ENCODE measurements around the gene MATR3.

MATR3 gene

DNA sequence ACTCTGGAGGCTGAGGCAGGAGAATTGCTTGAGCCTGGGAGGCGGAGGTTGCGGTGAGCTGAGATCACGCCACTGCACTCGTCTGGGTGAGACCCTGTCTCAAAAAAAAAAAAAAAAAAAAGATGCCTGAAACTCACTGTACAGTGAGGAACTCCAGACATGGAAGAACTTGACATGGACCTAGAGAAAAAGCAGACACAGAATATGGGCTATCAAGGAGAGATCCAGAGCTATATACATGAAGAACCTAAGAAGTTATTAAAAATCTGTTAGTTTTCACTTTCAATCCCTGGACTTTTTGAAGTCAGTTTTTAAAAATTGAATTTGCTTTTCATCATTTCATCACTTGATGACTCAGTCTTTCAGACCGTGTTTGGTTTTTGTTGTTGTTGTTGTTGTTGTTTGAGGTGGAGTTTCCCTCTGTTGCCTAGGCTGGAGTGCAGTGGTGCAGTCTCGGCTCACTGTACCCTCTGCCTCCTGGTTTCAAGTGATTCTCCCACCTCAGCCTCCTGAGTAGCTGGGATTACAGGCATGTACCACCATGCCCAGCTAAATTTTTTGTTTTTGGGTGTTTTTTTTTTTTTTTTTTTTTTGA, 68.4 kb downstream of the MATR3 start:
- no peak for DNase-seq

DNA sequence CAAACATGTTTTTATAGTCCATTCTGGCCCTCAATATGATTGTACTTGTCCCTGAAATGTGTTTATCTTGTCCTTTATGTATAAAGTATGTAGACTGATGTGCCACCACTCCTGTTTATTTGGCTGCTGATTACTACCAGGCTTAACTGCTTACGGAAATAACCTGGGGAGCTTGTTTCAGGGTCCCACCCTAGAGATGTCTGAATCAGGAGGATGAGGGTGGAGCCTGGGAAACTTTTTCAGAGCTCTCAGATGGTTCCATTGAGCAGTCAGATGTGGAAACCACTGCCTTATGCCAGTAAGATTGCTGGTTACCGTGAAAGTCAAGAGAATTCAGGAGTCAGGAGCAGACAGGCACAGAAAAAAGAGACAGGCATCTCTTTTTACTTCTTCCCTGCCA, 70.4 kb downstream of the MATR3 start:
- no peak for DNase-seq

GRCh38 chr5:139364466-139364865, 70.9 kb downstream of the MATR3 start:
- no peak for DNase-seq

- DNase-seq, result no peak
Observed at GRCh38 chr5:139368613-139369012, 75.1 kb downstream of the MATR3 start.

GRCh38 chr5:139369181-139369580, 75.6 kb downstream of the MATR3 start:
- no peak for DNase-seq

GRCh38 chr5:139371482-139372435, 78.2 kb downstream of the MATR3 start:
- no peak for DNase-seq

- DNase-seq, result no peak
Observed at GRCh38 chr5:139374909-139375308, 81.4 kb downstream of the MATR3 start.

DNA sequence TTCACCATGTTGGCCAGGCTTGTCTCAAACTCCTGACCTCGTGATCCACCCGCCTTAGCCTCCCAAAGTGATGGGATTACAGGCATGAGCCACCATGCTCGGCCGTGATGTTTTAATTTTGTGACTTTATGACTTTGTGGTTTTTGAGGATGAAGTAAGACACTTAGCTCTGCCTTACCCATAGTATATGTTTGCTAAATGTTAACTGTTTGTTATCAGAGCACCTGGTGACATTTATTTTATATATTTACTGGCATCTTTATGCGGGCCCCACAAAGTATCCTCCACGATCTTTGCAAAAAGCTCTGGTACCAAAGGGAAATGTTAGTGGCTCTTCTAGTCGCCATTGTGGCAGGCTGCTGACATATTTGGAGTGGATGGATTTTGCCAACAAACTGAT, 82.8 kb downstream of the MATR3 start:
- DNase-seq, result no peak

- DNase-seq, result no peak
Observed at GRCh38 chr5:139377226-139377625, 83.7 kb downstream of the MATR3 start.

DNA sequence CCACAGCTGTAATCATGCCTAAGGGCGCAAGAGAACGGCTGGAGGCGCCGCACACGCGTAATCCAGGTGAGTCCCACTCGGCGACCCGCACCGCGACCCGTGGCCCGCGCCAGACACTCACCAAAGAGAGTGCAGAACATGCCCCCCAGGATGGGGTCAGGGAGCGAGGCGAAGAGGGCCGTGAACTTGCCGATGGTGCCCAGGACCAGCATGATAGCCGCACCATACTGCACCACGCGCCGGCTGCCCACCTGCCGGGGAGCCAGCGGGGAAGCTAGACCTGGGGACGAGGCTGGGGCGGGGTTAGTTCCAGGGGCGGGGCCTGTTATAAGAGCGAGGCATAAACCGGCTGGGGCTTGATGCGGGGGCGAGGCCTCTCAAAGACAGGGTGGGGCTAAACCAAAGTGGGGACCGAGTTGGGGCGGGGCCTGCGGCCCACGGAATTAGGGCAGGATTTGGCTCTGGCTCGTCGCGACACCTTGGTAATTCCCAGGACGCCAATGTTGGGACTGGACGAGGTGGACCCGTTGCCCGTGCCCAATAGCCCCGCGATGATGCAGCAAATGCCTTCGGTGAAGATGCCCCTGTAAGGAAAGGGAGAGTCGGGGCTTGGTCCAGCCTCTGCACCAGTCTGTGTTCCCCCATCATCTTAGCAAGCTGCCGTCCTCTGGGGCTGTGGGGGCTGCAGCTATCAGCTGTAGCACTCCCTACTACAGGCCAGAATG, 84.7 kb downstream of the MATR3 start:
- no peak for DNase-seq

DNA sequence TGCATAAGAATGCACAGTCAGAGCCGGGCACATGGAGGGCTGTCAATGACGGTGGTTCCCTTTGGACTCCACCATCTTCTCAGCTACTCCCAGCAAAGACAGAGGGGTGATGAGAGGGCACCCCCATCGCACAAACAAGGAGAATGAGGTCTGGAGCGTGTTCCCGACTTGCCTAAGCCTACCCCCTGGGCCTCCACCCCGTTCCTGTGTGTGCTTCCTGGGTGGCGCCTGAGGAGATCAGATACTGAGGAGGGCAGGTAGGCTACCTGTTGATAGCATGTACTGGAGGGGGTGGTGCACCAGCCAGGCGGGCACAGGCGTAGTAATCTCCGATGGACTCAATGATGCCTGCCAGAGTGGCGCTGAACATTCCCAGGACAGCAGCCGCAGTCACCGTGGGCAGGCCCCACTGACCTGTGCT, 85.4 kb downstream of the MATR3 start:
- no peak for DNase-seq

DNA sequence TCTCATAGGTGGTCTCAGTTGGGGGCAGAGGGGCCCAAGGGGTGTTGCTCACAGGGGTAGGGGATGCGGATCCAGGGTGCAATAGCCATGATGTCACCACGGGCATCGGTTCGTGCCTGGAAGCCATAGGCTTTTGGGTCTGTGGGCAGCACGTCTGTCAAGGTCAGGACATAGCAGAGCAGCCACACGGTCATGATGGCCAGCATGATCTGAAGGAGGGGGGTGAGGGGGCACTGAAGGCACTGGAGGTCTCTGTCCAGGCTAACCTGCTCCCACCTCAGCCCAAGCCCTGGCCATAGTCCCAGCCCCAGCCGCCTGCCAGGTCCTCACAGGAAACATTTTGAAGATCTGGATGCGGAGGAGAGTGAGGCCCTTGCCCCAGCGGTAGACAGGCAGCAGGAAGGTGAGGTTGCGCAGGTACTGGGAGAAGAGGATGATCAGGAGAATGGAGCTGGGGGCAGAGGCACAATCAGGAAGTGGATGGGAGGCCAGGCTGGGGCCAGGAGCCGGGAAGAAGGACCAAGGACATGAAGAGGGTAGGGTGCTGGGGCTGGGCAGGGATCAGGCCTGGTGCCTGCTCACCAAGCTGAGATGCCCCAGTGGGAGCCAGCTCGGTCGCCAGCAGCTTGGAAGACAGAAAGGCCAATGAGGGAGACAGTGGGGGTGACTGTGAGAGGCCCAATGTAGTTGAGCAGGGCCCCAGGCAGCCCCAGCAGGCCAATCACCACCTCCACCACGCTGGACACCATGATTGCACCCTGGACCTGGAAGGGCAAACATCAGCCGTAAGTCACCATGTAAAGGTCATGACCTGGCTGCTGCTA, 86.3 kb downstream of the MATR3 start:
- no peak for DNase-seq

Data from effector CD8-positive, alpha-beta T cell (primary cell).